SU-DHL-6 (cell line): ENCODE data around the gene RAP1GAP2.

Experiments
- H2AFZ ChIP-seq: fragments of 200-600 bp; sonication (generic); 2 replicates; pipeline ENCODE4 v1.6.1; 2014; ENCODE audit warnings: low read depth, mild to moderate bottlenecking, moderate library complexity, mixed read lengths, antibody characterized with exemption, low read length; ENCODE audit not compliant: severe bottlenecking
- H3F3A ChIP-seq: fragments of 200-600 bp; shearing (Covaris generic); 2 replicates; pipeline ENCODE4 v1.6.0; 2016; ENCODE audit warnings: antibody characterized with exemption, mild to moderate bottlenecking; ENCODE audit not compliant: insufficient read depth
- H3K27ac ChIP-seq: fragments of 200-600 bp; sonication (generic); 2 replicates; pipeline ENCODE4 v1.5.1; 2016; ENCODE audit warnings: low read depth, mild to moderate bottlenecking, low read length, moderate library complexity, mixed read lengths
- H3K27me3 ChIP-seq: fragments of 200-600 bp; sonication (generic), shearing (Covaris generic); 2 replicates; pipeline ENCODE4 v1.6.0; 2014; ENCODE audit warnings: mild to moderate bottlenecking, low read length
- H3K36me3 ChIP-seq: fragments of 200-600 bp; sonication (generic); 2 replicates; pipeline ENCODE4 v1.6.1; 2014; ENCODE audit warnings: mild to moderate bottlenecking, low read length, mixed read lengths
- H3K4me2 ChIP-seq: fragments of 300-600, 200-600 bp; shearing (Covaris generic), sonication (generic); 2 replicates; pipeline ENCODE4 v1.6.0; 2014; ENCODE audit warnings: low read length, low read depth, mild to moderate bottlenecking; ENCODE audit not compliant: poor library complexity, severe bottlenecking
- H3K4me3 ChIP-seq: fragments of 200-600 bp; sonication (generic); 2 replicates; pipeline ENCODE4 v1.5.1; 2014; ENCODE audit warnings: antibody characterized with exemption, low read length, mild to moderate bottlenecking, mixed read lengths; ENCODE audit not compliant: insufficient read depth, poor library complexity, severe bottlenecking
- H3K79me2 ChIP-seq: fragments of 200-600 bp; sonication (generic); 2 replicates; pipeline ENCODE4 v1.6.1; 2014; ENCODE audit warnings: mild to moderate bottlenecking, low read length, moderate library complexity; ENCODE audit not compliant: insufficient read depth
- H3K9ac ChIP-seq: fragments of 200-600 bp; sonication (generic); 2 replicates; pipeline ENCODE4 v1.7.0; 2014; ENCODE audit warnings: mild to moderate bottlenecking, low read length
- H3K9me2 ChIP-seq: fragments of 200-600 bp; sonication (generic); replicated peaks from 2 replicates; pipeline ENCODE4 v1.6.1; 2014; ENCODE audit warnings: low read length; ENCODE audit not compliant: insufficient read depth
- H3K9me3 ChIP-seq: fragments of 200-600 bp; sonication (generic); 2 replicates; pipeline ENCODE4 v1.6.1; 2014; ENCODE audit warnings: low read length, mixed read lengths; ENCODE audit not compliant: insufficient read depth
- H4K20me1 ChIP-seq: fragments of 200-600 bp; sonication (generic); 2 replicates; pipeline ENCODE4 v1.6.1; 2014; ENCODE audit warnings: low read depth, mild to moderate bottlenecking, antibody characterized with exemption, low read length, moderate library complexity, mixed read lengths
- EZH2phosphoT487 ChIP-seq: fragments of 200-600 bp; sonication (generic), shearing (Covaris generic); conservative IDR thresholded peaks from 2 replicates; pipeline ENCODE4 v1.6.1; 2018; ENCODE audit warnings: mild to moderate bottlenecking, antibody characterized with exemption, low read length, moderate library complexity, mixed read lengths
- TF ChIP-seq, protein P1 (sequence below): fragments of 200-600 bp; sonication (generic); IDR thresholded peaks from one replicate; pipeline ENCODE4 v1.5.1; 2017; ENCODE audit warnings: antibody characterized with exemption, mild to moderate bottlenecking, low read length, moderate library complexity; ENCODE audit not compliant: insufficient read depth, poor library complexity, severe bottlenecking

The RAP1GAP2 gene

DNA sequence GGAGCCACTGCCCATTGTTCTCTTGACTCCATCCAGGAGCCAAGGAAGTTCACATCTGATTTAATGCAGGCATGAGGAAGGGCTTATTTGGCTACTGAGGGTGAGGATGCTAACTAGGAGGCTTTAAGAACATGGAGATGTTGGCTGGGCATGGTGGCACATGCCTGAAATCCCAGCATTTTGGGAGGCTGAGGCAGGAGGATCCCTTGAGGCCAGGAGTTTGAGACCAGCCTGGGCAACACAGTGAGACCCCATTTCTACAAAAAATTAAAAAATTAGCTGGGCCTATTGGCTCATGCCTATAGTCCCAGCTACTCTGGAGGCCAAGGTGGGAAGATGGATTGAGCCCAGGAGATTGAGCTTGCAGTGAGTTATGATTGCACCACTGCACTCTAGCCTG lies 116.5 kb downstream of the RAP1GAP2 start:
- TF ChIP-seq, protein P1, sequence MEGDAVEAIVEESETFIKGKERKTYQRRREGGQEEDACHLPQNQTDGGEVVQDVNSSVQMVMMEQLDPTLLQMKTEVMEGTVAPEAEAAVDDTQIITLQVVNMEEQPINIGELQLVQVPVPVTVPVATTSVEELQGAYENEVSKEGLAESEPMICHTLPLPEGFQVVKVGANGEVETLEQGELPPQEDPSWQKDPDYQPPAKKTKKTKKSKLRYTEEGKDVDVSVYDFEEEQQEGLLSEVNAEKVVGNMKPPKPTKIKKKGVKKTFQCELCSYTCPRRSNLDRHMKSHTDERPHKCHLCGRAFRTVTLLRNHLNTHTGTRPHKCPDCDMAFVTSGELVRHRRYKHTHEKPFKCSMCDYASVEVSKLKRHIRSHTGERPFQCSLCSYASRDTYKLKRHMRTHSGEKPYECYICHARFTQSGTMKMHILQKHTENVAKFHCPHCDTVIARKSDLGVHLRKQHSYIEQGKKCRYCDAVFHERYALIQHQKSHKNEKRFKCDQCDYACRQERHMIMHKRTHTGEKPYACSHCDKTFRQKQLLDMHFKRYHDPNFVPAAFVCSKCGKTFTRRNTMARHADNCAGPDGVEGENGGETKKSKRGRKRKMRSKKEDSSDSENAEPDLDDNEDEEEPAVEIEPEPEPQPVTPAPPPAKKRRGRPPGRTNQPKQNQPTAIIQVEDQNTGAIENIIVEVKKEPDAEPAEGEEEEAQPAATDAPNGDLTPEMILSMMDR: no peak
- no peak for TF ChIP-seq EZH2phosphoT487
- H3K36me3 ChIP-seq: no peaks in the 10 kb centered on the region
- H3K4me2 ChIP-seq: no peak overlapping the region
- H3K79me2 ChIP-seq: no peaks in the 10 kb centered on the region
- no peaks in the 10 kb centered on the region for H3K27me3 ChIP-seq
- H3K4me3 ChIP-seq: no peak overlapping the region
- no peaks in the 10 kb centered on the region for H3K9me3 ChIP-seq
- no peaks in the 10 kb centered on the region for H3F3A ChIP-seq
- H3K9ac ChIP-seq: no peak overlapping the region
- no peaks in the 10 kb centered on the region for H3K9me2 ChIP-seq
- no peak overlapping the region for H3K27ac ChIP-seq
- H4K20me1 ChIP-seq: no peaks in the 10 kb centered on the region
- H2AFZ ChIP-seq: no peak overlapping the region

DNA sequence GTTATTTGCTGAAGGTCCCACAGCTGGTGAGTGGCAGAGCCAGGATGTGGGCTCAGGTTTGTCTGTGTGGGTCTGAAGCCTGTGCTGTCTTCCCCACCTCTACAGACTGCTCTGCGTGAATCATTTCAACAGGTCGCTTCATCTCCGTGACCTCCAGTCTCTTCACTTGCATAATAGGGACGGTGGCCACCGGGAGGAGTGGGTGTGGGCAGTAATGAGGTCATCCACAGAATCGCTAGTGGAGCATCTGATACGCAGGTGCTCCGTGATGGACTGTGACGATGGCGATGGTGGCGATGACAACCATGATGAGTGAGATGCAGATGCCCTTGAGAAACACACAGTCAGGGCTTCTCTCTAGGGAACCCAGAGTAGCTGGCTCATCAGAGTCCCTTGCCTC lies 120.2 kb downstream of the RAP1GAP2 start:
- Histone ChIP-seq H3K27ac (no peak overlapping the region), H3K9me2 (no peaks in the 10 kb centered on the region), H3K4me2 (no peak overlapping the region), H3K4me3 (no peak overlapping the region), H3K9ac (no peak overlapping the region), H2AFZ (no peak overlapping the region), H3K27me3 (no peaks in the 10 kb centered on the region), H3F3A (no peaks in the 10 kb centered on the region), H3K79me2 (no peaks in the 10 kb centered on the region), H3K9me3 (no peaks in the 10 kb centered on the region), H3K36me3 (no peaks in the 10 kb centered on the region), H4K20me1 (no peaks in the 10 kb centered on the region)
- no peak for TF ChIP-seq EZH2phosphoT487
- TF ChIP-seq, protein P1: no peak

DNA sequence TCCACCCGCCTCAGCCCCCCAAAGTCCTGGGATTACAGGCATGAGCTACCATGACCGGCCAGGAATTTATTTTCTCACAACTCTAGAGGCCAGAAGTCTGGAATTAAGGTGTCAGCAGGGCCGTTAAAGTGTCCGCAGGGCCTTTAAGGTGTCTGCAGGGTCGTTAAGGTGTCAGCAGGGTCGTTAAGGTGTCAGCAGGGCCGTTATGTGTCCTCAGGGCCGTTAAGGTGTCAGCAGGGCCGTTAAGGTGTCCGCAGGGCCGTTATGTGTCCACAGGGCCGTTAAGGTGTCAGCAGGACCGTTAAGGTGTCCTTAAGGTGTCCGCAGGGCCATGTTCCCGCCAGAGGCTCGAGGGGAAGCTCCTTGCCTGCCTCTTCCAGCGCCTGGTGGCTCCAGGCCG lies 125.2 kb downstream of the RAP1GAP2 start:
- Histone ChIP-seq H4K20me1 (no peaks in the 10 kb centered on the region), H2AFZ (no peak overlapping the region)
- TF ChIP-seq, protein P1: no peak
- no peak for TF ChIP-seq EZH2phosphoT487

DNA sequence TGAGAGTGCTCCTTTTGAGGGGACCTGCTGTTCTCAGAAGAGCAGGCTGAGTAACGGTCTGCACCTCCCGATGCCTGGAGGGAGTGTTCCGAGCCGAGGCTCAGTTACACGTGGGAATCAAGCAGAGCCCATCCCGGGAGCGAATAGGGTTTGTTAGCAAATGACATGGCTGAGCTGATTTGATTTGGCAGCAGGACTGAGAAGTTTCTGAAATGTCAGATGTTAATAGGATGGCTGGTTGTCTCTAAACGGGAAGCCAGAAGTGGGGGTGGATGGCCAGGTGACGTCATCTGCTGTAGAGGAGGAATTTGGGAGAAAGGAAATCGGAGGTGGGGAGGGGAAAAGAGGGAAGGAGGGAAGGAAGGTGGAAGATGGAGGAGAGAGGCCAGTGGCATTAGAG lies 128.0 kb downstream of the RAP1GAP2 start:
- no peaks in the 10 kb centered on the region for H3F3A ChIP-seq
- H3K9me3 ChIP-seq: no peaks in the 10 kb centered on the region
- H3K27me3 ChIP-seq: no peaks in the 10 kb centered on the region
- no peak overlapping the region for H2AFZ ChIP-seq
- TF ChIP-seq, protein P1: no peak
- TF ChIP-seq EZH2phosphoT487: no peak
- H3K79me2 ChIP-seq: no peaks in the 10 kb centered on the region
- no peak overlapping the region for H3K4me2 ChIP-seq
- no peak overlapping the region for H3K27ac ChIP-seq
- H3K4me3 ChIP-seq: no peak overlapping the region
- H4K20me1 ChIP-seq: no peaks in the 10 kb centered on the region
- H3K36me3 ChIP-seq: no peaks in the 10 kb centered on the region
- no peaks in the 10 kb centered on the region for H3K9me2 ChIP-seq
- no peak overlapping the region for H3K9ac ChIP-seq

More for the DNA sequence above, 125.2 kb downstream of the RAP1GAP2 start:
- Histone ChIP-seq H3K4me3 (no peak overlapping the region), H3K9me3 (no peaks in the 10 kb centered on the region), H3K27ac (no peak overlapping the region), H3F3A (no peaks in the 10 kb centered on the region), H3K9me2 (no peaks in the 10 kb centered on the region), H3K9ac (no peak overlapping the region), H3K27me3 (no peaks in the 10 kb centered on the region), H3K4me2 (no peak overlapping the region), H3K36me3 (no peaks in the 10 kb centered on the region), H3K79me2 (no peaks in the 10 kb centered on the region)
